ENCODE measurements around the gene DPCD. TPM values are rescaled to one million over a fixed set of nuclear protein-coding genes. Genes with fewer than 3 reads are reported as not detected.
A peak's percentile ranks its signal among the peaks of the same experiment; 100 is the strongest.

The DPCD gene
- total RNA-seq, result 18.0 TPM

DNA sequence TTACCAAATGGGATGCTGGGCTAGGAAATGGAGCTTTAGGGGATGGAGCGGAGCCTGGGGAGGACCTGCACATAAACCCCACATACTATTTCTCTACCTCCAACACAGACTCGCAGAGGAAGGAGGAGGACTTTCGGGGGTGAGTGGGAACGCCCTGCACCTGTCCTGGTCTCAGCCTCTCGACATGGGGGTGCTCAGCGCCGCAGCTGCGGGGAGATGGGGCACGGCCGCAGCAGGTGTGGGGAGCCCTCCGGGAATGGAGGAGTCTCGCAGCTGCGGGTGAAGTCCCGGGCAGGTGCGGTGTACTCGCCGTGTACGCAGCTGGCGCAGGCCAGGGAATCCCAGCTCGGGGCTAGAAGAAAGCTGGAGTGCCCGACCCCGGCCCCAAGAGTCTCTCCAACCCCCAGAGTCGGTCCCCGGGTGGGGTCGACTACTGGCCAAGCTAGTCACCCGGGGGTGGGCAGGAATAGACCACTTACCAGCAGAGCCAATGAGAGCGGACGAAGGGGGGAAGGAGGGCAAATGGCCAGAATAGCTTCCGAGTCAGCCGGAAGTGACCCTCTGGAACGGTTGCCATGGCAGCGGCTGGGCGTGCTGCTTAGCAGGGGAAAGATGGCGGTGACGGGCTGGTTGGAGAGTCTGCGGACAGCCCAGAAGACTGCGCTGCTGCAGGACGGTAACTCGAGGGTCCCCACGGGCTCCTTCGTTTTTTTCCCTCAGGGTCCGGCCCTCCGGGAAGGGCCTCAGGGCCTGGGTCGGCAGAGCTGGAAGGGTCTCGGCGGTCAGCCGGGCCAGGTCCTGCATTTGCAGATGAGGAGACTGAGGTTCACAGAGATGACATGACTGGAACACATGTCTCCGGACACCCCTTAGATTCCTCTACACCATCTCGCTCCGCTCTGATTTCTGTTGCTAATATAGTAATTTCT, at the start of gene DPCD, which contains the start of gene POLL:
DPCD (plus strand) TSS at position 597 of the 929 bp plus-strand sequence; CDS start at position 613, 16 bp downstream.
POLL (minus strand) TSS at position 533 of the 929 bp plus-strand sequence. CDS start 897 bp downstream, outside the sequence.
- peak; percentile 97 for DNase-seq (ENCODE audit: low spot score)

GRCh38 chr10:101538446-101538845, 49.7 kb upstream of the DPCD start:
- DNase-seq (ENCODE audit: low spot score), result no peak

- DNase-seq (ENCODE audit: low spot score), result no peak
Observed at GRCh38 chr10:101545898-101546297, 42.2 kb upstream of the DPCD start.

DNA sequence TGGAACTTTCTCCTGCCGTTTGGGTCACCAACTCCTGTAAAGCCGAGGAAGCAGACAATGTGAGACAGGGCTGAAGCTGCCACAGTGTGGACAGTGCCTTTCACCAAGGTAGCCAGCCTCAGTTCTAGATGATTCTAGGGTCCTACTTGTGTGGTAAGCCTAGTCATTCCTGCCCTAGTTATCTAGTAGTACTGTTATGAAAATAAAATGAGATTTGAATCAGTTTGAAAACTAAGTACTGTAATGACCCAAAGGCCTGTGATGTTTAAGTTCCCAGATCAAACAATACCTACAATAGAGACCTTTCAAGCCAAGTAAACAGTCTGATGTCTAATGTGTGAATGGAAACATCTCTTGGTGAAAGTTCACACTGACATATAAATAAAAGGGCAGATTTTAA, 37.2 kb upstream of the DPCD start:
- no peak for DNase-seq (ENCODE audit: low spot score)

GRCh38 chr10:101552442-101552841, 35.7 kb upstream of the DPCD start:
- DNase-seq (ENCODE audit: low spot score), result no peak

DNA sequence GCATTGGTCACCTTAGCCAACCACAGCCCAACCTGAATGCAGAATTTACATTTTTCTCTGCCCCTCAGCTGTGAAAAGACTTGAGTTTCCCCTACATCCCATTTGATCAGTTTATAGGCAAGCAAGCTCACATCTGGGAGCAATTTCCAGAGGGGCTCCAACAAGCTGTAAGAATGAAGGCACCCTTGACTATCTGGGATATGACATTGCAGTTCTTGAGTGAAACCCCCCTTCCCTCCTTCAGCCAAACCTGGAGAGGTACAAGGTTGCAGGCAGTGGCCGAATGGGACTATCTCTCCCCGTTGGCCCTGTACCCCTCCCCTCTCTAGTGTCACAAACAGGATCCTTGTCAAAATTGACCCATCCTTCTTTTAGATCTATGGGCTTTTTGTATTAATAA, 30.6 kb upstream of the DPCD start:
- DNase-seq (ENCODE audit: low spot score), result no peak

DNA sequence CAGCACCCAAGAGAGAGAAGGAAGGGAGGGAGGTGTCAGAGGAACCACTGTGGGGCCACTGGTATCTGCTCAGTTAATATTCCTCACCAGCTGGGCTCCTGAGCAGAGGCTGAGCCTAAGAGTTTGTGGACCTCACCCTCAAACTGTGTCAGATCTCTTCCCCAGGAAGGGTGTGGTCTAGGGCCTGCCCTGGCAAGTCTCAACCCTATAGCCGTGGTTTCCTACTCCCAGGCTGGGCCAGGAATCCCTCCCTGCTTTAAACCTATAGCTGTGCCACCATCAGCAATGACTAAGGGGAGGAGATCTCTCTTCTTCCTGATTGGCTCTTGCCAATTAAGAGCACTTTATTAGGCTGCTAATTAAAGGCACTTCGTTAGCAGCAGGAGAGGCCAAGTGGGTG, 29.9 kb upstream of the DPCD start:
- DNase-seq (ENCODE audit: low spot score), result no peak

DNA sequence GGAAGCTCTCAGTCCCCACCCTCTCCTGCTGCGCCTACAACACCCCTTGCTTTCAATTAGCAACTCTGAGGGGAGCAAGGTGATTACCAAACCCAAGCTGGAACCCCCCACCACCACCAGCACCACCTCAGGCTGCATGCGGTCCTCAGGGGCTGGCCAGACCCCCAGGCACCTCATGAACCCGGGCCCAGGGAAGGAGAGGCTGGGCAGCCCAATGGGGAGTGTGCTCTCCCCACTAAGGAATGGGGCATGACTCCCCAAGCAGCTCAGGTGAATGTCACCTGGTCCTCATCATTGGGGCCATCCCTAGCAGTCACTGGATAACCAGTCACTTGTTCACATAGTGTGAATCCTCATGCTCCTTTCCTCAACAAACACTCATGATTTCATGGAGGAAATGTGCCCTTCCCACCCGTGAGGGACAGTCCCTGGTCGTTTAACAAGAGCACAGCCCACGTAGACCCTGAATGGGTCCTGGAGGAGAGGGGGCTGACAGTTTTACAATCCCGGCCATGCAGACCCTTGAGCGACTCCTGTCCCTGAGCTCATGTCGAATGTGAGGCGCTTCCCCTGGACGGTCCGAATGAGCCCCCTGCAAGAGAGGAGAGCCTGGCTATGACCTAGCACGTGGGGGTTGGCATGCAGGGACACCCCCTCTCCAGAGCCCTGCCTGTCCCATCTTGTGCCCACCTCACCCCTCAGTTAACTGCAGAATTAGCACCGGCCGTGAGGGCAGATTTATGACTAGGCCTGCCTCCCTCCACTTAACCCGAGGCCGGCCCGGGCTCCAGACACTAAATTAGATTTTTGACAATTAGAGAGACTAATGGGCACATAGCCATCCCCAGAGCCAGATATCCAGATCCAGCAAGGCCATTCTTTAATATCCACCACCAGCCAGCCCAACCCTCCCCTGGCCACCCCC, 29.2 kb upstream of the DPCD start:
- no peak for DNase-seq (ENCODE audit: low spot score)

- no peak for DNase-seq (ENCODE audit: low spot score)
Observed at GRCh38 chr10:101559596-101560297, 28.4 kb upstream of the DPCD start.

DNA sequence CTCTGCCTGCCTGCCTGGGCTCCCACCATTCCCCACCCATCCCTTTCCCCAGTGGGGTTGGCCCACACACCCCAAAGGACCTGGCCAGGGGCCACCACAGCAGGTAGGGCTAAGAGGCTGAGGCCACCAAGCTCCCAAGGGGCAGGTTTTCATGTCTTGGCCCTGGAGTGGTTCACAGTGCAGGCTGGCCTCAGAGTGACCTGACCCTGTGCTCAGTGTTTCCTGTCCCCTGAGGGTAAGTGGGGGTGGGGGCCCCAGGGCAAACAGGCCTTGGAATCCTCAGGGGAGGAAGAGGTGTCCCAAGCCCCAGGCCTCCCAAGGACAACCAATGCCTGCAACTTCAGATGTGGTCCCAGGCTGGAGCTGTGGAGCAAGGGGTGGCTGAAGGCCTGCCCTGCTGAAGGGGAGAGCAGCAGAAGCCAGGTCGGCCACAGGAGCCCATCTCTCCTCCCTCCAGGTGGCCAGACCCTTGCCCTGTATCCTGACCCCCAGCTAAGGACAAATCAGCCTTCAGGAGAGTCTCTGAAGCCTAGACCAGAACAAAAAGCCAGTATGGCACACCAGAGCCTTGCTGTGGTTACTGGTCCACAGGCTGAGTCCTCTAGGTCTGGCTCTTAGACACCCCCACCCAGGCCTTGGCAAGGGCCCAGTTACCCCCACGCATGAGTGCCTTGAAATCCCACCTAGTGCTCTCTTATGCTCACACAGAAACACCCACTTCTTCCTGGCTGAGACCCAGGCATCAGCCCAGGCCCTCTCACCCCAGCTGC, 27.6 kb upstream of the DPCD start:
- no peak for DNase-seq (ENCODE audit: low spot score)

DNA sequence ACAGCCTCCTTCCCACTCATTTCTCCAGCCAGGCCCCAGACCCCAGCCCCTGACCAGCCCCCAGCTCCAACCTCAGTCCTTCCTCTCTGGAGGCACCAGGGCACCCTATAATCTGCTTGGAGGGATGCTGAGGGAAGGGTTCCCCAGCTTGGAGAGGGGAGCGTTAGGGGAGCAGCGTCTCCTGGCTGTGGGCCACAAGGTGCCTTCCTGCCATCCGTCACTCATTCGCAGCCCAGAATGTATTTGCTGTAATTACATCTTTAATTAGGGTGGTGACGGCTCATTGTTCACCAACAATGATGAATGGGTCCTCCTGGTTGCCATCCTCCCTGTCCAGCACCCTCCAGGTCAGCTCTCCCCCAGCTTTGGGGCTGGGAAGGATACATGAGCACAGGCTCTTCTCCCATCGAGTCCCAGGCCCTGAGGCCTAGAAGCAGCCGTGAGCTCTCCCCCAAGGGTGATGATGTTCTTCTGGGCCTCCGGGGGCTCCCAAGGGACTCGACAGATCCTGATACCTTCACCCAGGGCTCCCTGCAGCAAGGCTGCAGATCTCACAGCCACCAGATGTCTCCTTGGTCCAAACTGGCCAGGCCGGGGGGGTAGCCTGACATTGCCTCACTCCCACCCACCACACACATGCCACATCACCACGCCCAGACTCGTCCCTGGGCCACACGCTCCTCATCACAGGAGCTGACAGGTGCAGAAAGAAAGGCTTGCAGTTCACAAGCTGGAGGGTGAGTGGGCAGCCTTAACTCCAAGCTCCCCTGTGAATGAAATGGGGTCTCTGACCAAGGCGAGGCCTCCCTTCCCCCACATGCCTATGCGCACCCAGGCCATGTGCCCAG, 26.8 kb upstream of the DPCD start:
- no peak for DNase-seq (ENCODE audit: low spot score)

- no peak for DNase-seq (ENCODE audit: low spot score)
Observed at GRCh38 chr10:101562231-101562630, 25.9 kb upstream of the DPCD start.

DNA sequence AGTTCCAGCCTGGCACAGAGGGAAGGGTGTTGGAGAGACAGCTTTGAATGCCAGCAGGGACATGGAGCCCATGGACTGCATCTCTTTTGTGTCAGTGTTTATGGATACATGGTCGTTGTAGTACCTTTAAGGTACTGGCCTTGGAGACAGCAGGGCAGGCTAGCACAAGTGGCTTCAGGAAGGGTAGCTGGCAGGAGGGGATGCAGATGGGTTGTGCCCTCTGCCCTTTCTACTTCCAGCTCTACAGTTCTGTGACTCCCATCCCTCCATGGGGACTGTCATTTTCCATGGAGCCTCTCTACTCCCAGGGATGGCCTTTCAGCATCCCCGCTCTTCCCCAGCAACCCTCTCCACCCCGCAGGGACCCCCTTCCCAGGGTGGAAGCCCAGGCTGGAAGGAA, 25.1 kb upstream of the DPCD start:
- no peak for DNase-seq (ENCODE audit: low spot score)

GRCh38 chr10:101563497-101564040, 24.6 kb upstream of the DPCD start:
- DNase-seq (ENCODE audit: low spot score), result peak; percentile 29

GRCh38 chr10:101564490-101564991, 23.6 kb upstream of the DPCD start:
- DNase-seq (ENCODE audit: low spot score), result peak; percentile 34

- DNase-seq (ENCODE audit: low spot score), result peak; percentile 31
Observed at GRCh38 chr10:101565370-101565900, 22.7 kb upstream of the DPCD start.

GRCh38 chr10:101565936-101566332, 22.2 kb upstream of the DPCD start:
- DNase-seq (ENCODE audit: low spot score), result no peak

GRCh38 chr10:101566333-101567164, 21.6 kb upstream of the DPCD start:
- no peak for DNase-seq (ENCODE audit: low spot score)
